ENCODE measurements around the gene PITPNC1.

- TF ChIP-seq CTCF (IDR thresholded peaks at IDR 0.05; ENCODE audit: insufficient read depth, low read depth, low read length) (no peak), EZH2 (IDR thresholded peaks at IDR 0.05; ENCODE audit: insufficient read depth, low read length) (no peak)
Measured at GRCh38 chr17:67422897-67423296, 45.8 kb downstream of the PITPNC1 start.
